MM.1S (cell line): ENCODE measurements around the gene ALDH1A3.

Experiments used
- DNase-seq: peaks from one replicate; pipeline ENCODE4 v3.0.0-alpha.2; 2015
- H2AFZ ChIP-seq: fragments of 300-600 bp; sonication (generic); 2 replicates; pipeline ENCODE4 v1.6.0; 2016; ENCODE audit warnings: antibody characterized with exemption, low read length
- H3F3A ChIP-seq: fragments of 300-600 bp; sonication (generic); 2 replicates; pipeline ENCODE4 v1.6.1; 2016; ENCODE audit warnings: mild to moderate bottlenecking, antibody characterized with exemption, low read length, moderate library complexity, mixed read lengths; ENCODE audit not compliant: insufficient read depth
- H3K27ac ChIP-seq: fragments of 300-600 bp; sonication (generic); 2 replicates; pipeline ENCODE4 v1.5.1; 2016; ENCODE audit warnings: mild to moderate bottlenecking, low read length
- H3K27me3 ChIP-seq: fragments of 300-600 bp; sonication (generic); replicated peaks from 2 replicates; pipeline ENCODE4 v1.6.0; 2016; ENCODE audit warnings: low read length; ENCODE audit not compliant: insufficient read depth
- H3K36me3 ChIP-seq: fragments of 300-600 bp; sonication (generic); replicated peaks from 2 replicates; pipeline ENCODE4 v1.6.1; 2016; ENCODE audit warnings: mild to moderate bottlenecking, low read length, mixed read lengths; ENCODE audit not compliant: insufficient read depth
- H3K4me1 ChIP-seq: fragments of 300-600 bp; sonication (generic); 2 replicates; pipeline ENCODE4 v1.6.1; 2016; ENCODE audit warnings: low read length, mixed read lengths
- H3K4me2 ChIP-seq: fragments of 300-600 bp; sonication (generic); 2 replicates; pipeline ENCODE4 v1.6.0; 2016; ENCODE audit warnings: low read depth, low read length
- H3K4me3 ChIP-seq: fragments of 300-600 bp; sonication (generic); 2 replicates; pipeline ENCODE4 v1.5.1; 2016; ENCODE audit warnings: low read length, mixed read lengths
- H3K79me2 ChIP-seq: fragments of 300-600 bp; sonication (generic); 2 replicates; pipeline ENCODE4 v1.6.1; 2016; ENCODE audit warnings: mixed run types, low read length, mixed read lengths
- H3K9ac ChIP-seq: fragments of 300-600 bp; sonication (generic); 2 replicates; pipeline ENCODE4 v1.6.1; 2016; ENCODE audit warnings: low read length, mixed read lengths
- H3K9me2 ChIP-seq: fragments of 300-600 bp; sonication (generic); replicated peaks from 2 replicates; pipeline ENCODE4 v1.6.1; 2016; ENCODE audit warnings: mild to moderate bottlenecking, low read length, mixed read lengths; ENCODE audit not compliant: insufficient read depth
- H3K9me3 ChIP-seq: fragments of 300-600 bp; sonication (generic); replicated peaks from 2 replicates; pipeline ENCODE4 v1.6.1; 2016; ENCODE audit warnings: mild to moderate bottlenecking, low read length, mixed read lengths; ENCODE audit not compliant: insufficient read depth
- H4K20me1 ChIP-seq: fragments of 300-600 bp; sonication (generic); 2 replicates; pipeline ENCODE4 v1.6.1; 2016; ENCODE audit warnings: mild to moderate bottlenecking, low read length, moderate library complexity, mixed read lengths; ENCODE audit not compliant: insufficient read depth
- EZH2 ChIP-seq: fragments of 300-600 bp; sonication (generic); optimal IDR thresholded peaks from 2 replicates; pipeline ENCODE3; 2017; ENCODE audit warnings: low read depth, mild to moderate bottlenecking, antibody characterized with exemption, low read length, mixed read lengths
- EZH2phosphoT487 ChIP-seq: fragments of 300-600 bp; sonication (generic); IDR thresholded peaks from 2 replicates; pipeline ENCODE4 v1.6.1; 2018; ENCODE audit warnings: antibody characterized with exemption, low read length
- TF ChIP-seq, protein P1 (sequence below): fragments of 300-600 bp; sonication (generic); IDR thresholded peaks from 2 replicates; pipeline ENCODE4 v1.5.1; 2016; ENCODE audit warnings: antibody characterized with exemption, low read length, mixed read lengths

ALDH1A3 gene

DNA sequence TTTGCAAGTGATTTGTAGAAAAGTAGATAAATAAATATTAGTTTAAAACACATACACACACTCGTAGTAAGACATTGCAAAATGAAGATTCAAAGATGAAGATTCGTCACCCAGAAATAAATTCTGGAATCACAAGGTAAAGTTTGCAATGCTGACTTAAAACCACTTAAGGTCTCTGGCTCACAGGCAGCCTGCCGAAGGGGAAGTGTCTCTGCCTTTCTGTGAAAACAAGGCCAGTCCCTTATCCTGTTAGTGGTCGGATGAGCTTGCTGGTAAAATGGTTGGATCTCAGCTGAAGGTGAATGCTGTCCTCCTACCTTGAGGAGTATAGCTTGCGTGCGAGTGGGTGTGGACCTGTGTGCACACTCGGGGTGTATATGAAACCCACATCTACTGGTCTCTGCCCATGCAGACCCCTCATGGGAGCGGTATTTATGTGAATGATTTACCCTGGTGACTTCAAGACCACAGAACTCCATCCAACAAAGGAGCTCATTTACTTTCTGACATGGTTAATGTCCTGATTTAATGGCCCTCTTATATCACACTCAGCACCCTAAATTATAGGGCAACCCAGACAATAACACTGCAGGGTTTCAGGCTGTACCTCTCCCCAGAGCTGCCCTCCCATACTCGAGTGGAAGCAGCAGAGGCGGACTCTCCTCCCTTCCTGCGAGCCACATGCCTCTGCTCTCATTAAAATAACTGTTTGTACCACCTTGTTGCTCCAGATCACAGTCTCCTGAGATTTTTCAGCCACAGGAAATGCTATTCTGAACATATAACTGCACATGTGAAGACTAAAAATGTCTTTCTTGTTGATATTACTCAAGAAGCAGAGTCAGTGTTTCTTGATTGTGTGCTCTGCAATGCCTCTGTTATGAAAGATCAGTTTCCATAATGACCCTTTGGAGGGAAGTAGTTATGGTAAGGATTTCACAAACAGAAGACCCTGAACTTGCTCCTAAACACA lies 45.9 kb upstream of the ALDH1A3 start:
- no peak overlapping the region for H3K9ac ChIP-seq

DNA sequence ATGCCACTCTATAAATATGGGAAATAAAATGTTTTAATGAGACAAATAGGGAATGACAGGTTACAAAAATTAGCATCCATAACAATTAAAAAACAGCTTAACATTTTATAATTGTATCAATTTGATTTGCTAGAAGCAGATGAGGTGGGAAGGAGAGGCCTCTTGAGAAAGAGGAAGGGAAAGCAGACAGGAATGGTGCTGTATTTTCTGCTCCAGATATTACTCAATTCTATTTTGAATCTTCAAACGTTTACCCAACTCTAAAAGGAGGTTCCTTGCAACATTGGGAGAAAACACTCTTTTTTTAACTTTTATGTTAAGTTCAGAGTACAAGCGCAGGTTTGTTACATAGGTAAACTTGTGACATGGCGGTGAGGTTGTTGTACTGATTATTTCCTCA lies 44.9 kb upstream of the ALDH1A3 start:
- Histone ChIP-seq H2AFZ (no peak overlapping the region), H3K27ac (no peak overlapping the region), H3K9me3 (no peaks in the 10 kb centered on the region), H3K36me3 (no peaks in the 10 kb centered on the region), H3F3A (no peaks in the 10 kb centered on the region), H3K79me2 (no peaks in the 10 kb centered on the region), H3K9me2 (no peaks in the 10 kb centered on the region), H3K4me1 (no peaks in the 10 kb centered on the region), H4K20me1 (no peaks in the 10 kb centered on the region), H3K27me3 (no peaks in the 10 kb centered on the region), H3K4me2 (no peak overlapping the region), H3K9ac (no peak overlapping the region), H3K4me3 (no peak overlapping the region)
- TF ChIP-seq EZH2 (no peak), EZH2phosphoT487 (no peak)
- TF ChIP-seq, protein P1, sequence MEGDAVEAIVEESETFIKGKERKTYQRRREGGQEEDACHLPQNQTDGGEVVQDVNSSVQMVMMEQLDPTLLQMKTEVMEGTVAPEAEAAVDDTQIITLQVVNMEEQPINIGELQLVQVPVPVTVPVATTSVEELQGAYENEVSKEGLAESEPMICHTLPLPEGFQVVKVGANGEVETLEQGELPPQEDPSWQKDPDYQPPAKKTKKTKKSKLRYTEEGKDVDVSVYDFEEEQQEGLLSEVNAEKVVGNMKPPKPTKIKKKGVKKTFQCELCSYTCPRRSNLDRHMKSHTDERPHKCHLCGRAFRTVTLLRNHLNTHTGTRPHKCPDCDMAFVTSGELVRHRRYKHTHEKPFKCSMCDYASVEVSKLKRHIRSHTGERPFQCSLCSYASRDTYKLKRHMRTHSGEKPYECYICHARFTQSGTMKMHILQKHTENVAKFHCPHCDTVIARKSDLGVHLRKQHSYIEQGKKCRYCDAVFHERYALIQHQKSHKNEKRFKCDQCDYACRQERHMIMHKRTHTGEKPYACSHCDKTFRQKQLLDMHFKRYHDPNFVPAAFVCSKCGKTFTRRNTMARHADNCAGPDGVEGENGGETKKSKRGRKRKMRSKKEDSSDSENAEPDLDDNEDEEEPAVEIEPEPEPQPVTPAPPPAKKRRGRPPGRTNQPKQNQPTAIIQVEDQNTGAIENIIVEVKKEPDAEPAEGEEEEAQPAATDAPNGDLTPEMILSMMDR: no peak
- no peak for DNase-seq

More for the DNA sequence above, 45.9 kb upstream of the ALDH1A3 start:
- H3K9me3 ChIP-seq: no peaks in the 10 kb centered on the region
- H3K27ac ChIP-seq: no peak overlapping the region
- no peaks in the 10 kb centered on the region for H3K27me3 ChIP-seq
- H3K36me3 ChIP-seq: no peaks in the 10 kb centered on the region
- H2AFZ ChIP-seq: no peak overlapping the region
- H3K79me2 ChIP-seq: no peaks in the 10 kb centered on the region
- no peak for TF ChIP-seq EZH2
- TF ChIP-seq, protein P1: no peak
- TF ChIP-seq EZH2phosphoT487: no peak
- H4K20me1 ChIP-seq: no peaks in the 10 kb centered on the region
- no peaks in the 10 kb centered on the region for H3K9me2 ChIP-seq
- H3K4me2 ChIP-seq: no peak overlapping the region
- DNase-seq: no peak
- no peak overlapping the region for H3K4me3 ChIP-seq
- H3F3A ChIP-seq: no peaks in the 10 kb centered on the region
- H3K4me1 ChIP-seq: no peaks in the 10 kb centered on the region

DNA sequence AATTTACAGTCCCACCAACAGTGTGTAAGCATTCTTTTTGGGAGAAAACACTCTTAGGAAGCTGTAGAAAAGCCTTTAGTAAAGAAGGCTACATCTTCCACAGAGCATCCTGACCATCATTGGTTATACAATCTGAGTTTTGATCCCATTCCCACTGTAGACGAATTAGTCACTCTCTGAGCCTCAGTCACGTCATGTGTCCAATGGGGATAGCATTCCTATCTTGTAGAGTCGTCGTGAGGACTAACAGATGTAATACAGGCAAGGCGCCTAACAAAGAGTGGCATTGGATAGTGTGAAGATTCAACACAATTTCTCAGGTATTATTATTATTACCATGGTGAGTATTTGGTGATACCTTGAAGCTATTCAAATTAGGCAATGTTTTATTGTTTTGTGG lies 44.0 kb upstream of the ALDH1A3 start:
- no peaks in the 10 kb centered on the region for H3K36me3 ChIP-seq
- H3K9ac ChIP-seq: no peak overlapping the region
- no peaks in the 10 kb centered on the region for H4K20me1 ChIP-seq
- TF ChIP-seq EZH2 (no peak), EZH2phosphoT487 (no peak)
- TF ChIP-seq, protein P1: no peak
- no peak for DNase-seq
- H3F3A ChIP-seq: no peaks in the 10 kb centered on the region
- H3K79me2 ChIP-seq: no peaks in the 10 kb centered on the region
- H3K9me3 ChIP-seq: no peaks in the 10 kb centered on the region
- H3K9me2 ChIP-seq: no peaks in the 10 kb centered on the region
- no peaks in the 10 kb centered on the region for H3K4me1 ChIP-seq
- no peaks in the 10 kb centered on the region for H3K27me3 ChIP-seq
- H2AFZ ChIP-seq: no peak overlapping the region
- H3K4me3 ChIP-seq: no peak overlapping the region
- no peak overlapping the region for H3K27ac ChIP-seq
- no peak overlapping the region for H3K4me2 ChIP-seq
